IPS-11a (cell line): Measurements from ENCODE around the gene IMP3.

Experiments used
- H3K4me3 ChIP-seq: one replicate; pipeline ENCODE4 v1.5.1; 2013; ENCODE audit warnings: low read depth, low read length, control low read depth

IMP3 gene

DNA sequence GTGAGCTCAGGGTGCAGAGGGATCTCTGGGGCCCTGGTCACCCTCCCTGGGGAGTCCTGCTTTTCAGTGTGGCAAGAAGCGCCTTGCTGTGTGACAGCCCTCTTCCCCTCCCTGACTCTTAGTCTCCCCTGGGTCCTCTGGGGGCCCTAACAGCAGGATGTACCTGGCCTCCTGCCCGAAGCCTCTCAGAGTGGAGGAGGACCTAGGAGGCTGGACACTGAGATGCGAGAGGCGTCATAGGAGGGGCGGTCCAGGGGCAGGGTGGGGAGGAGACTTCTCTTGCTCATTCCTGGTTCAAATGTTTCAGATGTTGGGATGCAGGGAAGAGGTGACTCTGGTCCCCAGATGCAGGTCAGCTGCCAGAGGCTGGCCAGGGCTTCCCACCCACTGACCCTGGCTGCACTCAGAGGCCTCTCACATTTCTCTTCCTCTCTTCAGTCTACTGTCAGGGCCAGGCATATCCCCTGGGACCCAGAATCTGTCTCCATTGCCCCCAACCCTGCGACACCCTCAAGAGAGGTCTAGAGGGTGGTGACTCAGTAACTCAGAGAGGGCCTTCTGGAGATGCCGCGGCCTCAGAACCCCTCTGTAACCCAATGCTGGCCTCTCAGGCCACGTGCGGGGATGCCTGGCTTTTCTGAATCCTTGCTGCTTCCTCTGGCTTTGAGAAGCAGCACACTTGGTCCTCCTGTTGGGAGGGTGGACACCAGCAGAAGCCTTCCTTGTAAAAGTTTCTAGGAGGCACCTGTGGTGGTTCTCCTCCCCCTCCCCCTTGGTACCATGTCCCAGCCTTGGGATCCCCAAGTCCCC, 33.6 kb upstream of the IMP3 start:
- no peak overlapping the region for H3K4me3 ChIP-seq

DNA sequence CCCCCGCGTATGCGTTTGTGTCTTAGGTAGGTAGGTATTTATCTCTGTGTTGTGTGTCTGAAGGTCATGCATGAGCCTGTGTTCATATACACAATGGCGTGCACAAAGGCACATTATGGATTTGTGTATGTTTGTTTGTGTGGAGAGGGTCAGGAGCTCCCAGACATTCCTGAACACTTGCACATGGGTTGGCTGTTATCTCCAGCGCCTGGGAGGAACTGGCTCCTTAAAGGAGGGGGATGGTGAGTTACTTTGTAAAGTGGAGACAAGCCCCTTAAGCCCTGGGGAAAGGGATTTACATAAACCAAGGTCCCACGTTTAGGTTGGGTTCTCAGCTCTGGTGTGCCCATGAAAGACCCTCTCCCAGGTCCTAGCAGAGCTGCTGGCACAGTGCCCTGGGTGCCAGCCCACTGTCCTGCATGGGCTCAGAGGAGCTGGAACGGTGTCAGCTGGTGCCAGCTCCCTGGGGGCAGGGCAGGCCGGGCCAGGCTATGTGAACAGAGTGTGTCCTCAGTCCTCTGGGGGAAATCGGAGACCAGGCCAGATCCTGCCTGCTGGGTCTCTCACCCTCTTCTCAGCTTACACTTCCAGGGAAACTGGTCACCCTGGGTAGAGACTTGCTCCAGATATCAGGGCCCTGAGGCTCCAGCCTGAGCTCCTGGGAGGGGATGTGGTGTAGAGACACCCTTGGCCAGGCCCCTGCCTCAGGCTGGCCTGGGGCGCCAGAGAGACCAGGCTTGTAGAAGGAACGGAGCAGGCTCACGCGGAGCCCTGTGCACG, 32.8 kb upstream of the IMP3 start:
- no peak overlapping the region for H3K4me3 ChIP-seq

GRCh38 chr15:75671730-75672602, 31.9 kb upstream of the IMP3 start:
- H3K4me3 ChIP-seq, result no peak overlapping the region

DNA sequence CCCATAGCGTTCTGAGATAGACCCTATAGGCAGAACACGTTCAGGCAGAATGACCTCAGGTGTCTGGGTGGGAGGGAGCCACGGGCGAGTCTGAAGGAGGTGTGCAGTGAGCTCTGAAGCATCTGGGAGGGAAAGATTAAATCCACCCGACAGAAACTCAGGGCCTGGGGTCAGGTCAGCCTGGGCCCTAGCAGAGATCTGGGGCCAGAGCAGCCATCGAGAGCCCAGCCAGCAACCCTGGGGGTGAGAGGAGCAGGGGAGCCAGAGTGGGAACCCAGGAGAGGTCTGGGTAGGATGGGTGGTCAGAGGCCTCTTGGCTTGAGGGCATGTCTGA, 29.8 kb upstream of the IMP3 start:
- no peak overlapping the region for H3K4me3 ChIP-seq

GRCh38 chr15:75669191-75669878, 29.3 kb upstream of the IMP3 start:
- H3K4me3 ChIP-seq, result no peak overlapping the region

DNA sequence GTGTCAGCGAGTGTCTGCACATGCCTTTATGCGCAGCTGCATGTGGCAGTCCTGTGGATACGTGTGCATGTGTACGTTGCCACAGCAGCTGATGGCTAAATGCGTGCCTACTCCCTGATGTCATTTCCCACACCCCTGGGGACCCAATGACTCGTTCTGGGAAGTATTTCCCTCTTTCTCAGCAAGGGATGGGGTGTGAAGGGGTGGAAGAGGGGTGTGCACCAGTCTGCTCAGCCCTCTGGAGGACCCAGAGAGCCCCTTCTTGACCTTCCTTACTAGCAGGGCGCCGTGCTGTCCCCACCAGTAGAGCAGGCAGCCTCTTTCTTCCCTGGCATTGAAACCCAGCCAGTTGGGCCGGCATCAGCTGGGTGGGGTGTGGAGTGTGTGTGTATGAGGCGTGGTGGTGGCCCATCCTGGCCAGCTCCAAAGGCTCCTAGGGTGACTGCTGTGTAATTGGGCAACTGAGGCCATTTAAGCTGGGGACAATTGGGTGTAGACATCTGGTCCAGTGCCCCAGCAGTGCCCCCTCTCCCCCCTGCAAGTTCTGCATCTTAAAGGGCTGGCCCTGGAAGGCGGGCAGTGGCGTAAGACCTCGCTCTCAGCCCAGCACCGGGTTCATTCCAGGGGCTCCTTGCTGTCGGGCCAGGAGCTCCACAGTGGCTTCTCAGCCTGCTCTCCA, 26.9 kb upstream of the IMP3 start:
- no peak overlapping the region for H3K4me3 ChIP-seq

DNA sequence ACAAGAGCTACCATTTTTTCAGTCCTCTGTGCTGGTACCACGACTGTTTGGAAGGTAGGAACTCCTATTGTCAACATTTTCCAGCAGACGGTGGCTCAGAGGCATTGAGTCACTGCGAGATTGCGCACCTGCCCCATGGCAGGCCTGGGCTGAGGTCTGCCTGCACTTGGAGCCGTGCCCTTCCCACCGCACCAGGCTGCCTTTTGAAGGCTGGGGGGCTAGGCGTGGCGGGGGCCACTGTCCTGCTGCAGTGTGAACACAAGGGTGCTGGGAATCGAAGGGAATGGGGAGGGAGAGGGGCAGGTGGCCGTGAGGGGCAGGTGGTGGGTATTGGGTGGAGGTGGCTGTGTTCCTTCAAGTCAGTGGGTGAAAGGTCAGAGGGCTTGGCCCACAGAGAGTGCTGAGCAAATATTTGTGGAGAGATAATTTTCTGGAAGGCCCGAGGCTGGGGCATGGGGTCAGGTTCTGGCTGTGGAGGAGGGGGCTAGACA, 24.0 kb upstream of the IMP3 start:
- no peak overlapping the region for H3K4me3 ChIP-seq

DNA sequence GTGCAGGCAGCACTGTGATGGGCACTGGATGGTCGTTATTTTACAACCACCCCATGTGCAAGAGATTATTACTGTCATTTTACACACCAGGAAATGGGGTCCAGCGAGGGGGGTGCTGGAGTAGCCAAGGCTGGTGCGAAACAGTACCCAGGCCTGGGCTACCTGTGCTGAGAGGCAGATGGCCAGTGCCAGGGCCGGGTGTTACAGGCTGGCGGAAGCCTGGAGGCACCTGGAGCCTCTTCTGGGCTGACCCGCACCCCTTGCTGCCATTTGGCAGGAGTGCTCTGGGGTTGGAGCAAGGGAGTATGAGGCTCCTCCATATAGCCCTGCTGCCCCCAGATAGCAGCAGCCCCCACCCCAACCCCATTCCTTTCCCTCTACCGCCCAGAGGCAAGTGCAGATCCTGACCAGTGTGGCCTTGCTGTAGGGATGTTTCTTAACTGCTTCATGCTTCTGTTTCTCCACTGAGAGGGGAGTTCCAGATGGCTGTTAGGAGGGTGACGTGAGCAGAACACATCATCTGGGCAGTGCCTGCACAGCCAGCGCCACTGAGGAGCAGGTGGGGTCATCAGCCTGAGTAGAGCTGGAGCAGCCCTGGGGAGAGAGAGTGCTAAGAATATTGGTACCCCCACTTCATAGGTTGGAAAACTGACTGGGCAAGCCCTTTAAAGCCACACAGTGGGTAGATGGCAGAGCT, 22.9 kb upstream of the IMP3 start:
- H3K4me3 ChIP-seq, result no peak overlapping the region

- no peak overlapping the region for H3K4me3 ChIP-seq
These were observed 21.7 kb upstream of the IMP3 start for GRCh38 chr15:75661756-75662140.

DNA sequence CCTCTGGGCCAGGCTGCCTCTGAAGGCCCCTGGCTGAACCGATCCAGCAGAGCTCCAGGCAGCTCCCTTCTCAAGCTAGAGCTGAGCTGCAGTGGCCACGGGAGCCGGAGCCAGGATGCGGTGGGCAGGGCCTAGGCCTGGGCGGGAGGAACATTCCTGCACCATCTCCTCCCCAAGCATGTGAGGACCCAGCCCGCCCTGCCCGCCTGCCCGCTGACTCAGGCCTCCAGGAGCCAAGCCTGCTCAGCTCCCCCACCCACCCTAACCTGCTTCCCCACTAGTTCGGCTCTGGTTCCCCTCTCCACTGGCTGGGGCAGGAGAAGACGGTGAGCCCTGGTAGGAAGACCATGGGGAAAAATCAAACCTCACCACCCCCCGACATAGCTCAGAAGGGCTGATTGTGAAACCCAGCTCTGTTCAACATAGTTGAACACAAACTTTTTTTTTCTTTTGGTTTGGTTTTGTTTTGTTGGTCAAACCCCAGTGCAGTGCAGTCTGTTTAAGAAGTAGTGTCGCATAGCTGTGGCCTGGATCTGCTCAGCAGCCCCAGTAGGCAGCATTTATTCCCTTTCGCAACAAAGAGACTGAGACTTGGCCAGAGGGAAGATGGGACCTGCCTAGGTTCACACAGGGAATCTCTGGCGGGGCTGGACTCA, 21.2 kb upstream of the IMP3 start:
- H3K4me3 ChIP-seq, result no peak overlapping the region

DNA sequence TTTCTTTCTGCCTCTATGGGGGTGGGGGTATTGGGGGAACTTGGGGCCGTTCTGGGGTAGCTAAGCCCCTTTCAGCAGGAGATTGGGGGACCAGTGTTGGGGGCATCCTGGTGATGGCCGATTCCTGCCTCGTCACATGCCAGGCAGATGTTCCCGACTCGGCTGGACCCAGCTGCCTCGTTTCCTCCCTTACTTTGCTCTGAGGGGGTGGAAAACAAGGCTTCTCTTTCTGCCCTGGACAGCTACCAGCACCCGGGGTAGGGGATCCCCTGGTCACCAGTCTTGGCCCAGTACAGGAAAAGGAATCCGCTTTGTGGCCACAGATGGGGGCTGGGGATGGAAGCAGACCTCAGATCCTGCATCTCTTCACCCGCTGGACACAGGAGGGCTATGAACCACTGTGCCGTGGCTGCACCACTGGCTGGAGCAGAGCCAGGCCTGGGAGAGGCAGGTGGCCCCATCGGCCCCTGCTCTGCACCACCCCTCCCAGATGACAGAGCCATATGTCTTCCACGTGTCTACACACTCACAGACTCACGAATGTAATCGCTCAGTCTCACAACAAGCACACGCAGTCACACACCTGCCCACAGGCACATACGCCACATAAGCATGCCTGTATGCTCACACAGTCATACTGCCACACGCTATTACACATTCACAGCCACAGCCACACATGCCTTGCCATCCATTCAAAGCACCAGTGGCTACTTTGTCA, 20.1 kb upstream of the IMP3 start:
- H3K4me3 ChIP-seq, result no peak overlapping the region

DNA sequence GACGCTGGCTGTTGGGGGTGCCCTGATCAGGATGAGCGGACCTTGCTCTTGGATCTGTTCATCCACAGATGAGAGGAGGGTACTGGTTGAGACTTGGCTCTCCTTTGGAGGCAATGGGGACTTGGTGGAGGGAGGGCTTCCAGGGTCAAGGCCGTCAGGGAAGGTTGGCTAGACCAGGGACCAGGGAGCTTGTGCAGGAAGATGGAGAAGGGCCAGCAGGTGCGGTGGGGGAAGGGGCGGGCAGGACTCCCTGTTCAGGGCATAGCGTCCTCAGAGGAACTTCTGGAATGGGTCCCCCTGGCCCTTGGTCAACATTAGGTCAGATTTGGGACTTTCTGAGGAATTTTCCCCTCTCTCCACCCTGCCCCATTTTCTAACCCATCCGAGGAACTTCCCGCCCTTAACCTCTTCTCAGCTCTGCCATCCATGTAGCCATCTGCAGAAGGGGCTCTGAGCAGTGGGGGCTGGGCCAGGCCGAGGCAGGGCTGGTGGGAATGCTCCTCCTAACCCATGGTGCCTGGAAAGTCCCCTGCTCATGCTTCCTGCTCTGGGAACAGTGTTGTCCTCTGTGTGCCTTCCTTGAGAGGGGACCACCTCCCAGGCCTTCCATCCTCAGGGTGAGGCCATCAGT, 19.2 kb upstream of the IMP3 start:
- no peak overlapping the region for H3K4me3 ChIP-seq

DNA sequence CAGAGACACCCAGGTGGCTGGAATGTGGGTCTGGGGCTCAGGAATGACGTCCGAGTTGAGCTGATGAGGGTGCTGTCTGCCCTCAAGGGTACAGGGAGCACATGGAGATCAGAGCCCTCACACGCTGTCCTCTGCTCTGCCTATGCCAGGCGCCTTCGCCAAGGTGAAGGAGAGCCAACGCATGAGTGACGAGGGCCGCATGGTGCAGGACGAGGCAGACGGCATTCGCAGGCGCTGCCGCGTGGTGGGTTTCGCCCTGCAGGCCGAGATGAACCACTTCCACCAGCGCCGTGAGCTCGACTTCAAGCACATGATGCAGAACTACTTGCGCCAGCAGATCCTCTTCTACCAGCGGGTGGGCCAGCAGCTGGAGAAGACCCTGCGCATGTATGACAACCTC, 16.8 kb upstream of the IMP3 start:
- no peak overlapping the region for H3K4me3 ChIP-seq

DNA sequence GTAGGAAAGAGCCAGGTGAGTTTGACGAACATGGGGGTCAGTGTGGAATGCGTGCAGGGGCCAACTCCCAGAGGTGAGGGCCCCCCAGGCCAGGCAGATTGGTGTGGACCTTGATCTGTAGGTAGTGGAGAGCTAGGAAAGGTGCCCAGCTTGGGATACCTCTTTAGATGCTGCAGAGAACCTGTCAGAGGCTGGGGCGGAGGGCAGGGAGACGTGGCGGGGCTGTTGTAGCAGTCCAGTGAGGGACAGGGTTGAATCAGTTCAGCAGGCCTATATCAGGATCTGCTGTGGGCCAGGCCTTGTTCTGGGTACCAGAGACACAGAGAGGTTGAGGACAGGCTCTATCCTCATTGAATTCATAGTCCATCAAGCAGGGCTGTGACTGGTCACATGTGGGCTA, 16.3 kb upstream of the IMP3 start:
- H3K4me3 ChIP-seq, result no peak overlapping the region

- no peak overlapping the region for H3K4me3 ChIP-seq
These were observed 15.9 kb upstream of the IMP3 start for GRCh38 chr15:75655931-75656330.

GRCh38 chr15:75654201-75654907, 14.3 kb upstream of the IMP3 start:
- H3K4me3 ChIP-seq, result no peak overlapping the region

DNA sequence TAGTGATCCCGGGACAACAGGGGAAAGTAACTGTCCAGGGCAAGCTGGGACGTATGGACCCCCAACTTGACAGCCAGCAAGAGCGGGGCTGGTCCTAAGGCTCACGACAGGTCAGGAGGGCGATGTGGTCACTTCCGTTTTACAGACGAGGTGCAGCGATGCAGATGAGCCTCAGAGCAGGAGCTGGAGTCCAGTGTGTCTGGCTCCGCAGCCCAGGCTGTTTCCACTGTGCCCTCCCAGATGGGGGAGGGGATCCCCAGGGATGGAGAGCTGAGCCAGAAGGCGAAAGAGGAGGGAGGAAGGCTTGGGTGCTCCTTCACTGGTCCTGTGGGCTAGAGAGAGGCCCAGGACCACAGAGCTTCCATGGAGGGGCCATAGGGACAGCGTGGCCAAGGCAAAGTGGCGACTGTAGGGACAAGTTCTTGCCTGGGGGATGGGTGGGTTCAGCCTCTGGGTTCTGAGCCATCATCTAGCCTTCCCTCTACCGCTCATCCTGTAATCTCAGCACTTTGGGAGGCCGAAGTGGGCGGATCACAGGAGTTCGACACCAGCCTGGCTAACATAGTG, 13.4 kb upstream of the IMP3 start:
- no peak overlapping the region for H3K4me3 ChIP-seq
